ENCODE results near the gene MDM4.

DNA sequence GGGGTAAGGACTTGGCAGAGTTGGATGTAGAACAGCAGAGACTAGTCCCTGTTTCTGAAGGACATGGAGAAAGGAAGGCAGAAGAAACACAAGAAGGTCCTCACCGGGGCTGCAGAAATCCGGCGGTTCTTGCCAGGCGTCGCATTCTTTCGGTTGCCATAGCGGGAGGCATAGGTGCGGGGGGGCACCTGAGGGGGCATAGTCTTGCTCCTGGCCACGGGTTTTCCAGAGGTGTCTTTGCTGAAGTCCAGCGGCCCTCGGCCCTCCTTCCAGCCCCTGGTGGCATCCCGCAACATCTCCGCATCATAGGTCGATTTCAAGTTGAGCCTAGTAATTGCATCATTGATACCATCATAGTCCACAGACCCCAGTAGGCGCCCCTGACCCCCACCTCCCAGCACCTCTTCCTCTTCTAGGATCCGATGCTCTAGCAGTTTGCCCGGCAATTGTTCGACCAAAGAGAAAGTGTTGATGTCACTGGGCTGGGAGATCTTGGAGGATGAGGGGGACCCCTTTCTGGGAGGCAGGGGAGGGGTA is 47.4 kb upstream of the MDM4 start:
- TF ChIP-seq, protein P1, sequence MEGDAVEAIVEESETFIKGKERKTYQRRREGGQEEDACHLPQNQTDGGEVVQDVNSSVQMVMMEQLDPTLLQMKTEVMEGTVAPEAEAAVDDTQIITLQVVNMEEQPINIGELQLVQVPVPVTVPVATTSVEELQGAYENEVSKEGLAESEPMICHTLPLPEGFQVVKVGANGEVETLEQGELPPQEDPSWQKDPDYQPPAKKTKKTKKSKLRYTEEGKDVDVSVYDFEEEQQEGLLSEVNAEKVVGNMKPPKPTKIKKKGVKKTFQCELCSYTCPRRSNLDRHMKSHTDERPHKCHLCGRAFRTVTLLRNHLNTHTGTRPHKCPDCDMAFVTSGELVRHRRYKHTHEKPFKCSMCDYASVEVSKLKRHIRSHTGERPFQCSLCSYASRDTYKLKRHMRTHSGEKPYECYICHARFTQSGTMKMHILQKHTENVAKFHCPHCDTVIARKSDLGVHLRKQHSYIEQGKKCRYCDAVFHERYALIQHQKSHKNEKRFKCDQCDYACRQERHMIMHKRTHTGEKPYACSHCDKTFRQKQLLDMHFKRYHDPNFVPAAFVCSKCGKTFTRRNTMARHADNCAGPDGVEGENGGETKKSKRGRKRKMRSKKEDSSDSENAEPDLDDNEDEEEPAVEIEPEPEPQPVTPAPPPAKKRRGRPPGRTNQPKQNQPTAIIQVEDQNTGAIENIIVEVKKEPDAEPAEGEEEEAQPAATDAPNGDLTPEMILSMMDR (conservative IDR thresholded peaks at IDR 0.05; ENCODE audit: low read length), result no peak
- no peak for TF ChIP-seq EZH2phosphoT487 (IDR thresholded peaks at IDR 0.05; ENCODE audit: borderline replicate concordance, low read depth, low read length)

All from OCI-LY7 (cell line).